NCI-H1092 (cell line): ENCODE results near the gene PAGE5.

Experiments used
- DNase-seq: peaks from one replicate; lab custom pipeline; 2025; lab: John Stamatoyannopoulos, UW

Gene PAGE5

GRCh38 chrX:55220119-55220794 lies at the start of gene PAGE5:
Gene PAGE5, plus strand, starts transcription at chrX:55220346. Its CDS starts 1,037 bp downstream, at chrX:55221383.
- DNase-seq: no peak

DNA sequence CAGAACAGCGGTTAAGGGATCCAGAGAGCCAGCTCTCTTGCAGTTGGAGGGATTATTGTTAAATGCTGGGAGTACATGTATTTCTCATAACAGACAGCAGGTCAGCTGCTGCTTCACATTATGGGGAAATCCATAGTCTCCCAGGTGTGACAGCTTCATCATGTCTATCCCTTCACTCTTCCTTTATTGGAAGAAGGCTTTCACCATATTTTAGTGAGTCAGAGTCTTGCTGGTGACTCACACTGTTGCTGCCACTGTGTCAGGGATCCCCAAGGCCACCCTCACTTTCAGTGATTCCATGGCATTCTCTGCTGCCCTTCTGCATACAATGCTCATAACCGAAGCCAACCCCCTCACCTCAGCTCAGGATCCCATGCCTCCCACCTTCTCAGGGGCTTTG lies 32.9 kb upstream of the PAGE5 start:
- no peak for DNase-seq

DNA sequence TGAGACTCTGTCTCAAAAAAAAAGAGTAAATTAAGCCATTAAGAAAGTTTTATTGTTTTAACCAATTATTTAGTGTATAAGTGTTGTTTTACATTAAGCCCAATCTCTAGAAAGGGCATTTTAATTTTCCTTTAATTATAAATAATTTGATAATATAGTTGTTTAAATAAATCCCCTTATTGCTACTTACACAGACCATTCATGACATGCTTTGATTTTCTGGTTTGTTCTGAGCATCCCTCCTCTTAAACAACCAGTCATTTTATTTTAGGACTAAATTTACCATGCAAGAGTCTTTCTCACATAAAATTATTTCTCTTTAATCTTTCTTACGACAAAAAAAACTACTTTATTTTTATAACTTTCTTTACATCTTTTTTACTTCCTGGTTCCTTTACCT lies 23.5 kb upstream of the PAGE5 start:
- no peak for DNase-seq

DNA sequence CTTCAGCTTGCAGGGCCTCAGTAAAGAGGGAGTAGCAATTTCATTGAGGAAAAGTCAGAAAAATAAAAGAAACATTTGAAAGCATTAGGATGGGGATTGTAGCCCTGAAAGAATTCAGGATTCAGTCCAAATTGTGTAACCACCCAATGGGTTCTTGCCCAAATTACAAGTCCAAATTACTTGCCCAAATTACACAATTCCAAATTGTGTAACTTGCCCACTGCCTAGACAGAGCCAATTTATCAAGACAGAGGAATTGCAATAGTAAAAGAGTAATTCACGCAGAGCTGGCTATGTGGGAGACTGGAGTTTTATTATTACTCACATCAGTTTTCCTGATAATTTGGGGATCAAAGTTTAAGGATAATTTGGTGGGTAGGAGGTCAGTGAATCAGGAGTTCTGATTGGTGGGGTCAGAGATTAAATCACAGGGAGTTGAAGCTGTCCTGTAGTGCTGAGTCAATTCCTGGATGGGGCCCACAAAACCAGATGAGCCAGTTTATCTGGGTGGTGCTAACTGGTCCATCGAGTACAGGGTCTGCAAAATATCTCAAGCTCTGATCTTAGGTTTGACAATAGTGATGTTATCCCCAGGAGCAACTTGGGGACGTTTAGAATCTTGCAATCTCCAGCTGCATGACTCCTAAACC lies 18.1 kb upstream of the PAGE5 start:
- DNase-seq: no peak

DNA sequence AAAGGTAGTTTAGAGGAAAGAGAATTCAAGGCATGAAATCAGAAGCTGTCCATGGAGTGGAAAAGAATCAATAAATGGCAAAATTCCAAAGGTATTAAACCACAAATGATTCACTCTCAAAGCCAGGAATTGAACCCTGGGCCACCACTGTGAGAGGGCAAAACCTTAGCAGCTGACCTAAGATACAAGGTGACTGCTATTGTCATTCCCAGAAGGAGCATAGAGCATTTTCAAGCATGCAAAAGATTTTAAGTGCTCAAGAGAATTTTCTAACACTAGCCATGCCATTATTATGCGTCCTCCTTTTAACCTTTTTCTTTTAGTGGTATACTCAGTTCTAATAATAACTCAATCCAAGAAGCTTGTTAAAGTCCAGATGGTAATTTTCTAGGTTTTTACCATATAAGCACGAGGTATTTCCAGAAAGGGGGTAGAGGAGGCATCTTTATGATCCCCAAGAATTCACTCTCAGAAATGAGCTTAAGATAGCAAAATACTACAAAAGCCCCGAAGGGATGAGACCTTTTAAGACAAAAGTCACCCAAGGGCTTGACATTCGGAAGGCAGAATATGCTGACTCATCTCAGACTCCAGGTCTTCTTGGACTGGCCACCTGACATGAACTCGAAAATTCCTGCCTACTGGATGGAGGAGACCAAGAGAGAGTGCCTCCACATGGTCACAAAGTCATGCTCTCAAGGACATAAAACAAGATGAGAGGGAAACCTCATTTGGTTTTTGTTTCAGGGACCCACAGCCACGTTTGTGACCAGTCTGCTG lies 13.8 kb upstream of the PAGE5 start:
- no peak for DNase-seq

- DNase-seq: no peak
These were observed 9.0 kb upstream of the PAGE5 start for GRCh38 chrX:55210931-55211677.

DNA sequence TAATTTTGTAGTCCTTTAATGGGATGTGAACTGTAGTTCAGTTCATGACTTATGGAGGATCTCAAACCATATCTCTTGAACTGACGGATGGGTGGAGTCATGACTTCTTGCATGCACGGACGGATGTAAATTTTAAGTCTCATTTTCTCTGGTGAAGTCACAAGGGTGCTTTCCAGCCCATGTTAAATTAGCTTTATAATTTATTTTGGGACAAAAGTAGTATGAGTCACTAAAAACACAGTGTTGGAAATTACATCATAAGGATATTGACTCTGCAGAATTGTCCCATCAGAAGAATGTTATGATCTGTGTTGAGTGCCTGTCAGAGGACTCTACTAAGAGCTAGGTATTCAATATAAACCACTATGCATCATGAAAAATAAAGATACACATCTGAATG lies 6.8 kb upstream of the PAGE5 start:
- no peak for DNase-seq

- no peak for DNase-seq
These were observed 20.7 kb downstream of the PAGE5 start for GRCh38 chrX:55240788-55241340.

DNA sequence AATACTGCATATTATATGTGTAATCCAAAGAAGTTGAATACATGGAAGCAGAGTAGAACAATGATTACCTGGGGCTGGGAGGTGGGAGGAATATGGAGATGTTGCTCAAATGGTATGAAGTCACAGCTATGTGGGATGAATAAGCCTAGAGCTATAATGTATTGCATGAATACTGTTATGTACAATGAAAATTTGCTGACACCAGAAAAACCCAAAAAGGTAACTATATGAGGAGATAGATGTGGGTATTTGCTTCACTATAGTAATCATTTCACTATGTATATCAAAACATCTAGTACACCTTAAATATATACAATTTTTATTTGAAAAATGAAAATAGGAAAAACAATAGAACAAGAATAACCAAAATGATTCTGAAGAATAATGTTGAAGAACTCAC lies 33.4 kb downstream of the PAGE5 start:
- DNase-seq: no peak

- no peak for DNase-seq
These were observed 40.7 kb downstream of the PAGE5 start for GRCh38 chrX:55260806-55261205.

- no peak for DNase-seq
These were observed 44.7 kb downstream of the PAGE5 start, which contains the start of gene PAGE3 for GRCh38 chrX:55264816-55265215. Gene PAGE3, minus strand, starts transcription at chrX:55264916. Its CDS starts 1,013 bp downstream, at chrX:55263903.
